Aorta (tissue), 5 donors: Measurements from ENCODE around the gene TBC1D1. TPM values are rescaled to one million over a fixed set of nuclear protein-coding genes. Genes with fewer than 3 reads are reported as not detected.
A peak's percentile ranks its signal among the peaks of the same experiment; 100 is the strongest.

Experiments
- ATAC-seq: fragments of 200-7000 bp; cut with Tn5 transposase; one replicate; pipeline ENCODE4 v1.9.1; 2022; ENCODE audit warnings: moderate library complexity; ENCODE audit not compliant: low FRiP score
- DNase-seq, 2 donors: peaks; one replicate each; pipeline ENCODE4 v3.0.0-alpha.2; 2020
- H3K27ac ChIP-seq, 2 donors: one replicate each; pipeline ENCODE4 v1.5.1; 2013; ENCODE audit warnings: low read length in 2 of 2, mild to moderate bottlenecking in 2 of 2, moderate library complexity in 2 of 2, control low read depth in 1 of 2, inconsistent platforms in 1 of 2, low read depth in 1 of 2
- H3K27me3 ChIP-seq, 2 donors: one replicate each; pipeline ENCODE4 v1.6.1; 2013; ENCODE audit warnings: control low read depth in 1 of 2, low read length in 1 of 2, mild to moderate bottlenecking in 1 of 2, moderate library complexity in 1 of 2; ENCODE audit not compliant: insufficient read depth in 2 of 2, control insufficient read depth in 1 of 2
- H3K36me3 ChIP-seq, 2 donors: one replicate each; pipeline ENCODE4 v1.6.1; 2013; ENCODE audit warnings: control low read depth in 1 of 2, low read length in 1 of 2, mild to moderate bottlenecking in 1 of 2; ENCODE audit not compliant: insufficient read depth in 2 of 2, control insufficient read depth in 1 of 2
- H3K4me1 ChIP-seq, 2 donors: one replicate each; pipeline ENCODE4 v1.6.1; 2013; ENCODE audit warnings: low read length in 2 of 2, control low read depth in 1 of 2, mild to moderate bottlenecking in 1 of 2, moderate library complexity in 1 of 2; ENCODE audit not compliant: insufficient read depth in 2 of 2, control insufficient read depth in 1 of 2
- H3K4me3 ChIP-seq, 2 donors: one replicate each; pipeline ENCODE4 v1.5.1; 2013; ENCODE audit warnings: low read length in 2 of 2, control low read depth in 1 of 2, mild to moderate bottlenecking in 1 of 2
- H3K9me3 ChIP-seq: one replicate; pipeline ENCODE4 v1.6.1; 2013; ENCODE audit warnings: mild to moderate bottlenecking, low read length; ENCODE audit not compliant: control insufficient read depth
- WGBS, 2 donors: extraction: QIAGEN DNeasy Blood & Tissue Kit; methylation state at CpG; one replicate each; pipeline ENCODE4 v1.1.7; 2013; 5-methylcytosine and 5-hydroxymethylcytosine counted together
- intact Hi-C, 2 donors: fragments of 100-400 bp; cut with DNase I; formaldehyde crosslinking; loops; one replicate each; pipeline versions ENCODE4 v1.14.2 to v1.15.0; 2022
- polyA plus RNA-seq, 2 donors: library from polyadenylated mRNA; stranded (reverse); fragments of 200-250 nt; gene quantifications; one replicate each; pipeline ENCODE4 v1.2.3, GENCODE V29; 2013
- total RNA-seq, 2 donors: library from RNA; stranded (reverse); fragmentation: NEBNext Ultra II Directional; extraction: Animal tissue kit (Norgen Biotek cat#: 25700); gene quantifications; one replicate each; pipeline ENCODE4 v1.2.1, GENCODE V29; 2021
- donor health status: healthy with polysubstance abuse.
- donor health status: Bipolar disorder and iron deficiency.
- donor health status: DM: no; HTN: no; CAD: no.
- donor health status: DM: no; HTN: no; CAD: no.
- donor health status: DM: yes; HTN: yes; CAD: no.

TBC1D1 gene
- total and polyA plus RNA-seq, 4 donors, result 66.4 to 219 (median 115) TPM

- ATAC-seq (peak; percentile 17), DNase-seq (no peak)
- no peaks in the 10 kb centered on the region for H3K9me3 ChIP-seq
- no peak overlapping the region for H3K27ac ChIP-seq
- 71 to 78% methylated on average over 5 of the region's 5 CpGs for WGBS, 2 donors
- peaks cover 0 to 3% of the 10 kb centered on the region in 2 donors for H3K4me1 ChIP-seq
- H3K36me3 ChIP-seq, result no peaks in the 10 kb centered on the region
- intact Hi-C loops, result no loop called here
- H3K4me3 ChIP-seq, result no peak overlapping the region
- no peaks in the 10 kb centered on the region for H3K27me3 ChIP-seq
These were observed 263.4 kb downstream of the TBC1D1 start for GRCh38 chr4:38154252-38154651.

DNA sequence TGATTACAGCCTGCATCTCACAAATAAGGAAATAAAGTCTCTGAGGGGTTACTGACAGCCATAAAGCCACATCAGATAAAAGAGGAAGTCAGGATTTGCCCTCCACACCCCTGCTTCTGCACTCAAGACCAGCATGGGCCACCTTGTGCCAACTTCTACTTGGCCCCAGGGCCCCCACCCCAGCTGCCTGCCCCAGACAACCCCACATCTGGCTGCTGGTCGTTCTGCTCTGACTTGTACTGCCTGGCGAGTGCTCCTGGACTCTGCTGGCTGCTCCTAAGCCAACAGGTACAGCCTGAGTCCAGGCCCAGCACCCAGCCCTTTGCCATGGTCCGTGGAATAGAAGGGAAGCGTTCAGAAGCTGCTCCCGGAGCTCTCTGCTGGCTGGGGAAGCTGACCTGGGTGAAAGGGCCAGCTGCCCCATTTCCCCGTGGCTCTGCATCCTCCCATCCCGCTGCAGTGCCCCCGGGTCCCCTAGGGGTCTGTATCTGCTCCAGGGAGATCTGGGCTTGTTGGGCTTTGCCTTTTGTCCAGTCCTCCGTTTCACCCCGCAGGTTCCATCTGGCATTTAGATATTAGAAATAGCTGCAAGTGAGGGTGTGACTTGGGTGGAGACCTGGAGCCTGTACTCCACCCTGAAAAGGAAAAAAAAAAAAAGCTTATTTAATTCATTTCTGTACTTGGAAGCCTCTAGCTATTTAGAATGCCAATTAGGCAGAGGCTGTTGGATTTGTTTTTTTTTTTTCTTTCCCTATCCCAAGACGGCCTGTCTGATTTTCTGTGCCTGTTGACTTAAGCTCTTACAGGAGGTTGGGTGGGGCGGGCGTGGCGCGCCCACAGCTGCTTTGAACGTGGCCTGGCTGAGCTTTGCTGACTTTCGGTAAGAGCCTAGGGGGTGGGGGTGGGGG, 264.1 kb downstream of the TBC1D1 start:
- Histone ChIP-seq H3K4me3 (no peak overlapping the region), H3K36me3 (no peaks in the 10 kb centered on the region), H3K27me3 (no peaks in the 10 kb centered on the region), H3K27ac (no peak overlapping the region), H3K9me3 (no peaks in the 10 kb centered on the region), H3K4me1 (peaks cover 0 to 2% of the 10 kb centered on the region in 2 donors)
- WGBS, 2 donors, result 68 to 76% methylated on average over 17 of the region's 17 CpGs
- DNase-seq, result no peak
- ATAC-seq, result peak; percentile 26
- intact Hi-C loops, result no loop called here

DNA sequence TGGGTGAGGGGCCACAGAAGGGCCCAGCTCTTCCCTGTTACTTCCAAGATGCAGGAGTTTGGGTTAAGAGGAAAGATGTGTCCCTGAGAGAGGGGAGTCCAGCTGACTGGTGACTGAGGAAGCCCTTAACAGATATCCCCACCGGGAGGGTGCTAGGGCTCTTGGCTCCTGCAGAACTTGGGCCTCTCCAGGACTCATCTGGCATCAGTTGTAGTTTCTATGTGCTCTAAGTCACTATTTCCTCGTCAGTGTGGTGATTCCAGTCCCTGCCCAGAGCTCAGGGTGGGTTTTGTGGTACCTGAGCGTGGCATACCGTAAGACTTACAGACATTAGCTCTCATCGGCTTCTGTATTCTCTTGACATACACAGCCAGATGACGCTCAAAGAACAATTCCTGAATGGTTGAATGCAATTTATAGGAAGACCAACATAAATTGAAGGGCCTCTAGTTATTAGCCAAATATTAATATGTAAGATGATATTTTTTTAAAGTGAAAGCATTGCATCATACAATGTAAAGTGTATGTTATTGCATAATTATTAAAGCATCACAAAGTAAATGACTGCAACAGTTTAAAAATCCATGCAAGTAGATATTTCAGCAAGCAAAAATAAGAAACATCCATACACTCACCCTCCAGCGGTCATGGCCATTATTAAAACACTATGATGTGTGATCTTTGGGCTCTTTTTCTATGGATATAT, 264.9 kb downstream of the TBC1D1 start:
- H3K4me1 ChIP-seq, result no peaks in the 10 kb centered on the region
- ATAC-seq, result no peak
- no peak overlapping the region for H3K4me3 ChIP-seq
- WGBS, 2 donors, result 96 to 97% methylated on average over 7 of the region's 7 CpGs
- H3K9me3 ChIP-seq, result no peaks in the 10 kb centered on the region
- H3K36me3 ChIP-seq, result no peaks in the 10 kb centered on the region
- H3K27me3 ChIP-seq, result no peaks in the 10 kb centered on the region
- intact Hi-C loops, result no loop called here
- no peak for DNase-seq
- H3K27ac ChIP-seq, result no peak overlapping the region

DNA sequence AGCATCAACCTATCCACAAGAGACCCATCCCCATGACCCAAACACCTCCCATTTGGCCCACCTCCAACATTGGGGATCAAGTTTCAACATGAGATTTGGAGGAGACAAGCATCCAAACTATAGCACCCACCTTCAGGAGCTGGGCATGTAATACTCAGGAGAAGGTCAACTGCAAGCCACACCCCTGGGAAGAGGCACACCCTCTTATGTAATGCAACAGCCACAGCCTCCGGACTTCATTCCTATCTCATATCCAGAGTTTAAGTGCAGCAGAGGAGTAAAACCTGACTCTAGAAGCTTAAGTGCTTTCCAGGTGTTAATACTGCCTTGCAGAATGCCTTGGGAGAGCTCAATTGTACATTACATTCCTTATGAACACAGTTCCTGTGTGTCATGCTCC, 266.7 kb downstream of the TBC1D1 start:
- no peak overlapping the region for H3K27ac ChIP-seq
- H3K4me3 ChIP-seq, result no peak overlapping the region
- WGBS, 2 donors, result 74 to 77% methylated on average over 1 of the region's 1 CpG
- ATAC-seq, result no peak
- intact Hi-C loops, result no loop called here
- H3K36me3 ChIP-seq, result no peaks in the 10 kb centered on the region
- H3K4me1 ChIP-seq, result no peaks in the 10 kb centered on the region
- no peaks in the 10 kb centered on the region for H3K27me3 ChIP-seq
- no peaks in the 10 kb centered on the region for H3K9me3 ChIP-seq
- no peak for DNase-seq

DNA sequence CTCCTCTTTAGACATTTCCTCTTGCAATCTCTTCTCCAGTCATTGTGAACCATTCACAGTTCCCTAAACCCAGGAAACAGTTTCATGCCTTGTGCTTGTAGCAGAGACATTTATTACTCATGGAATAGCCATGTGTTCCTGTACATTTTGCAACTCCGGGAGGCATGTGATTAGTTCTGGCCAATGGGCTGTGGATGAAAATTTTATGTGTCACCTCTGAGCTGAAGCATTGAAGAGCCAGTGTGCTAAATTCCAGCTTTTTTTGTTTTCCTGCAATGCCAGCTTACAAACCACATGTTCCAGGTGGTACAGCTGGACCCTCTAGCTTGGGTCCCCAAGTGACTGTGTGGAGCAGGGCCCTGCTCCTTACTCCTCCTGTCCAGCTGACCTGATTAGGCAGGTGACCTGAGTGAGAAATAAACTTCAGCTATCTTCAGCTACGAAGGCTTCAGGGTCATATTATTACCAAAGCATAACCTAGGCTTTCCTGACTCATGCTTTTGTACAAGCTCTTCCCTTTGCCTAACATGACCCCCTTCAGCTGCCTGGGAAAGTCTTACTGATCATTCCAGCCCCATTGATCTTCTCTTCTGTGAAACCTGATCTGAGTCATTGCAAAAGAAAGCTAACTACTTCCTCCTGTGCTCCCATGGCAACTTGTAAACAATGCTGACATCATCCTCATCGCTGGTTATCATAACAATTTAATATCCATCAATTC, 269.8 kb downstream of the TBC1D1 start:
- Histone ChIP-seq H3K36me3 (no peaks in the 10 kb centered on the region), H3K4me1 (no peaks in the 10 kb centered on the region), H3K27ac (no peak overlapping the region), H3K9me3 (peaks cover 3% of the 10 kb centered on the region), H3K27me3 (no peaks in the 10 kb centered on the region), H3K4me3 (no peak overlapping the region)
- ATAC-seq, result peak; percentile 72
- WGBS, 2 donors, result 64 to 68% methylated on average over 3 of the region's 3 CpGs
- no peak for DNase-seq
- intact Hi-C loops, result no loop called here

GRCh38 chr4:38161208-38162113, 270.6 kb downstream of the TBC1D1 start:
- ATAC-seq, result no peak

DNA sequence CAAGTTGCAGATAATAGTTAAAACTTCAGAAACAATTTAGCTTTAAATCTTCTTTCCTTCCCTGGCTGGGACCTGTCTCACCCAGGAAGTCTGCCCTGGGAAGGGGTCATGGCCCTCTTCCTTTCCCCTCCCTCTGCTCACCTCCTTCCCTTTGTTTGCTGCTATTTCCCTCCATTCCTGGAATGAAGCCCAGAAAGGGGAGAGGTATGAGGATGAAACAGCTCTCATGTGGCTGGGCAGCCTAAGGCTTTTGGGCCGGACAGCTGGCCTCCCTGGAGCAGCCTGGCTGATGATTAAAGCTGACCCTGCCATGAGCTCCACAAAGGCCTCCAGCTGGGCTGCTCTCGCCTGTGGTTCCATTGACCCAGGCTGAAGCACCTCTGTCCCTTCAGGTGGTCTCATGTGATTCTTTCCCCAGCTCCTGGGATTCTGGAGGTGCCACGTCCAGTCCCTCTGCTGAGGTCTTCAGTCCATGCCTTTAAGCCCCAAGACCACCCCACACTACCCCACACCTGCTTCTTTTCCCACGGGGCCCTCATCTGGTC, 271.4 kb downstream of the TBC1D1 start:
- WGBS, 2 donors, result 83 to 90% methylated on average over 4 of the region's 4 CpGs
- intact Hi-C loops, result no loop called here
- H3K27ac ChIP-seq, result no peak overlapping the region

More at GRCh38 chr4:38161208-38162113, 270.6 kb downstream of the TBC1D1 start:
- no peak overlapping the region for H3K4me3 ChIP-seq
- no peak for DNase-seq
- 76 to 85% methylated on average over 5 of the region's 5 CpGs for WGBS, 2 donors
- H3K27me3 ChIP-seq, result no peaks in the 10 kb centered on the region
- peaks cover 3% of the 10 kb centered on the region for H3K9me3 ChIP-seq
- no peaks in the 10 kb centered on the region for H3K4me1 ChIP-seq
- intact Hi-C loops, result no loop called here
- H3K36me3 ChIP-seq, result no peaks in the 10 kb centered on the region
- H3K27ac ChIP-seq, result no peak overlapping the region

More for the DNA sequence above, 271.4 kb downstream of the TBC1D1 start:
- no peaks in the 10 kb centered on the region for H3K27me3 ChIP-seq
- H3K4me3 ChIP-seq, result no peak overlapping the region
- DNase-seq, result no peak
- no peaks in the 10 kb centered on the region for H3K4me1 ChIP-seq
- H3K9me3 ChIP-seq, result peaks cover 3% of the 10 kb centered on the region
- ATAC-seq, result no peak
- no peaks in the 10 kb centered on the region for H3K36me3 ChIP-seq
